ENCODE measurements around the gene AGL.

Gene AGL

DNA sequence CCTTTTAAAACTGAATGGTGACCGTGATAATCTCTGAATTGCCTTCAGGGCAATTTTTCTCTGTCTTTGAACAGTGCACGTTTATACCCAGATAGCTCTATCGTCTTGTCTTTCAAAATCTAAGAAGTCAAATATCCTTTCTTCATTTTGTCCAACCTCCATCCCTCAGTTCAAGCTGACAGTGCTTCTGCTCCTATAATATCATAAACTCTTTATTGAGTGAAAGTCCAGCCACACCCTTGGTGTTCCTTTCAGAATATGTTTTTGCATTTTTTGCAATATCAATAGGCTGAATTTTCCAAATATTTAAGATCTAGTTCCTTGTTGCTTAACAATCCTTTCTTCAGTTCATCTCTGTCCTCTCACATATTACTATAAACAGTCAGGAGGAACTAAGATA is 48.6 kb upstream of the AGL start:
- Histone ChIP-seq H3K9me3 (ENCODE audit: control insufficient read depth, insufficient read depth, low read depth, low read length) (no peaks in the 10 kb centered on the region), H3K4me1 (ENCODE audit: control insufficient read depth, insufficient read depth, low read length) (no peaks in the 10 kb centered on the region), H3K36me3 (ENCODE audit: control insufficient read depth in 2 of 2, insufficient read depth in 1 of 2, low read length in 2 of 2) (no peaks in the 10 kb centered on the region), H3K27ac (ENCODE audit: extremely low read depth, low read depth, low read length) (no peak overlapping the region), H3K4me3 (ENCODE audit: low read depth, low read length) (no peak overlapping the region)
- TF ChIP-seq ZNF221 (tag by site-specific recombination; IDR thresholded peaks at IDR 0.05; ENCODE audit: borderline replicate concordance) (no peak), ZNF48 (tag by site-specific recombination; IDR thresholded peaks at IDR 0.05) (no peak), ZNF843 (tag by site-specific recombination; IDR thresholded peaks at IDR 0.05) (no peak), WT1 (tag by site-specific recombination; IDR thresholded peaks at IDR 0.05) (no peak), SCRT1 (tag by site-specific recombination; IDR thresholded peaks at IDR 0.05; ENCODE audit: borderline replicate concordance) (no peak), GLI2 (tag by site-specific recombination; IDR thresholded peaks at IDR 0.05; ENCODE audit: borderline replicate concordance, low read depth) (no peak), ZNF707 (tag by site-specific recombination; IDR thresholded peaks at IDR 0.05) (no peak), ZNF202 (tag by site-specific recombination; IDR thresholded peaks at IDR 0.05; ENCODE audit: borderline replicate concordance) (no peak), ZNF529 (tag by site-specific recombination; IDR thresholded peaks at IDR 0.05; ENCODE audit: insufficient replicate concordance) (no peak), ZNF623 (tag by site-specific recombination; IDR thresholded peaks at IDR 0.05) (no peak), ZNF354C (tag by site-specific recombination; IDR thresholded peaks at IDR 0.05; ENCODE audit: borderline replicate concordance, low read depth) (no peak), ZNF23 (tag by site-specific recombination; IDR thresholded peaks at IDR 0.05; ENCODE audit: borderline replicate concordance) (no peak), KLF10 (tag by site-specific recombination; IDR thresholded peaks at IDR 0.05) (no peak), ZFP41 (tag by site-specific recombination; IDR thresholded peaks at IDR 0.05; ENCODE audit: borderline replicate concordance) (no peak), ZNF747 (tag by site-specific recombination; IDR thresholded peaks at IDR 0.05) (no peak), ZNF248 (tag by site-specific recombination; IDR thresholded peaks at IDR 0.05) (no peak)
- TF ChIP-seq, protein P1, sequence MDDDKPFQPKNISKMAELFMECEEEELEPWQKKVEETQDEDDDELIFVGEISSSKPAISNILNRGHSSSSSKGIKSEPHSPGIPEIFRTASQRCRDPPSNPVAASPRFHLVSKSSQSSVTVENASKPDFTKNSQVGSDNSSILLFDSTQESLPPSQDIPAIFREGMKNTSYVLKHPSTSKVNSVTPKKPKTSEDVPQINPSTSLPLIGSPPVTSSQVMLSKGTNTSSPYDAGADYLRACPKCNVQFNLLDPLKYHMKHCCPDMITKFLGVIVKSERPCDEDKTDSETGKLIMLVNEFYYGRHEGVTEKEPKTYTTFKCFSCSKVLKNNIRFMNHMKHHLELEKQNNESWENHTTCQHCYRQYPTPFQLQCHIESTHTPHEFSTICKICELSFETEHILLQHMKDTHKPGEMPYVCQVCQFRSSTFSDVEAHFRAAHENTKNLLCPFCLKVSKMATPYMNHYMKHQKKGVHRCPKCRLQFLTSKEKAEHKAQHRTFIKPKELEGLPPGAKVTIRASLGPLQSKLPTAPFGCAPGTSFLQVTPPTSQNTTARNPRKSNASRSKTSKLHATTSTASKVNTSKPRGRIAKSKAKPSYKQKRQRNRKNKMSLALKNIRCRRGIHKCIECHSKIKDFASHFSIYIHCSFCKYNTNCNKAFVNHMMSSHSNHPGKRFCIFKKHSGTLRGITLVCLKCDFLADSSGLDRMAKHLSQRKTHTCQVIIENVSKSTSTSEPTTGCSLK (tag by site-specific recombination; IDR thresholded peaks at IDR 0.05), result no peak
- TF ChIP-seq, protein P2, sequence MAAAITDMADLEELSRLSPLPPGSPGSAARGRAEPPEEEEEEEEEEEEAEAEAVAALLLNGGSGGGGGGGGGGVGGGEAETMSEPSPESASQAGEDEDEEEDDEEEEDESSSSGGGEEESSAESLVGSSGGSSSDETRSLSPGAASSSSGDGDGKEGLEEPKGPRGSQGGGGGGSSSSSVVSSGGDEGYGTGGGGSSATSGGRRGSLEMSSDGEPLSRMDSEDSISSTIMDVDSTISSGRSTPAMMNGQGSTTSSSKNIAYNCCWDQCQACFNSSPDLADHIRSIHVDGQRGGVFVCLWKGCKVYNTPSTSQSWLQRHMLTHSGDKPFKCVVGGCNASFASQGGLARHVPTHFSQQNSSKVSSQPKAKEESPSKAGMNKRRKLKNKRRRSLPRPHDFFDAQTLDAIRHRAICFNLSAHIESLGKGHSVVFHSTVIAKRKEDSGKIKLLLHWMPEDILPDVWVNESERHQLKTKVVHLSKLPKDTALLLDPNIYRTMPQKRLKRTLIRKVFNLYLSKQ (tag by site-specific recombination; IDR thresholded peaks at IDR 0.05; ENCODE audit: borderline replicate concordance), result no peak
- ChIA-PET CTCF (interaction anchor here (0.6 to 1.1 kb wide), 2 partner anchors 450 to 1066 kb away, joined by 3 read pairs; no protein-coding TSS in a partner anchor), POLR2A (no interaction called here)

DNA sequence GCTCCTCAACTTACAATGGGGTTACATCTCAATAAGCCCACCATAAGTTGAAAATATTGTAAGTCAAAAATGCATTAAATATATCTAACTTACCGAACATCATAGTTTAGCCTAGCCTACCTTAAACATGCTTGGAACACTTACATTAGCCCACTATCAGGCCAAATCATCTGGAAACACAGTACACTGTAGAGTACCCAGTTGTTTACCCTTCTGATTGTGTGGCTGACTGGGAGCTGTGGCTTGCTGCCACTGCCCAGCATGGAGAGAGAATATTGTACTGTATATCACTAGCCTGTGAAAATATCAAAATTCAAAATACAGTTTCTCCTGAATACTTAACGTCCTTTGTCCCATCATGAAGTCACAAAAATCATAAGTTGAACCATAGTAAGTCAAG is 43.3 kb upstream of the AGL start:
- Histone ChIP-seq H3K27ac (ENCODE audit: extremely low read depth, low read depth, low read length) (no peak overlapping the region), H3K4me1 (ENCODE audit: control insufficient read depth, insufficient read depth, low read length) (no peaks in the 10 kb centered on the region), H3K9me3 (ENCODE audit: control insufficient read depth, insufficient read depth, low read depth, low read length) (no peaks in the 10 kb centered on the region), H3K36me3 (ENCODE audit: control insufficient read depth in 2 of 2, insufficient read depth in 1 of 2, low read length in 2 of 2) (no peaks in the 10 kb centered on the region), H3K4me3 (ENCODE audit: low read depth, low read length) (no peak overlapping the region)
- CTCF ChIA-PET, result interaction anchor here (0.6 to 1.9 kb wide), 5 partner anchors 106 to 1678 kb away, joined by 3 to 7 read pairs (median 4); no protein-coding TSS in a partner anchor
- TF ChIP-seq ZNF544 (tag by site-specific recombination; IDR thresholded peaks at IDR 0.05) (no peak), ZNF266 (tag by site-specific recombination; IDR thresholded peaks at IDR 0.05; ENCODE audit: low read depth) (no peak), ZNF560 (tag by site-specific recombination; IDR thresholded peaks at IDR 0.05; ENCODE audit: borderline replicate concordance) (no peak), ZNF585B (tag by site-specific recombination; IDR thresholded peaks at IDR 0.05) (no peak), ZNF600 (tag by site-specific recombination; IDR thresholded peaks at IDR 0.05) (no peak), ZNF10 (tag by site-specific recombination; IDR thresholded peaks at IDR 0.05) (no peak), ZNF529 (tag by site-specific recombination; IDR thresholded peaks at IDR 0.05; ENCODE audit: insufficient replicate concordance) (no peak), ZNF214 (tag by site-specific recombination; IDR thresholded peaks at IDR 0.05; ENCODE audit: borderline replicate concordance) (no peak)
- TF ChIP-seq, protein P3, sequence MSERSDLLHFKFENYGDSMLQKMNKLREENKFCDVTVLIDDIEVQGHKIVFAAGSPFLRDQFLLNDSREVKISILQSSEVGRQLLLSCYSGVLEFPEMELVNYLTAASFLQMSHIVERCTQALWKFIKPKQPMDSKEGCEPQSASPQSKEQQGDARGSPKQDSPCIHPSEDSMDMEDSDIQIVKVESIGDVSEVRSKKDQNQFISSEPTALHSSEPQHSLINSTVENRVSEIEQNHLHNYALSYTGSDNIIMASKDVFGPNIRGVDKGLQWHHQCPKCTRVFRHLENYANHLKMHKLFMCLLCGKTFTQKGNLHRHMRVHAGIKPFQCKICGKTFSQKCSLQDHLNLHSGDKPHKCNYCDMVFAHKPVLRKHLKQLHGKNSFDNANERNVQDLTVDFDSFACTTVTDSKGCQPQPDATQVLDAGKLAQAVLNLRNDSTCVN (tag by site-specific recombination; optimal IDR thresholded peaks at IDR 0.05), result no peak
- POLR2A ChIA-PET, result no interaction called here
